GM18526 (cell line): ENCODE data around the gene LIFR.

Experiments
- POLR2A ChIP-seq: IDR thresholded peaks from 3 replicates; pipeline ENCODE4 v1.6.1; 2011; ENCODE audit not compliant: insufficient read length; ENCODE audit errors: extremely low read depth

Gene LIFR, protein sequence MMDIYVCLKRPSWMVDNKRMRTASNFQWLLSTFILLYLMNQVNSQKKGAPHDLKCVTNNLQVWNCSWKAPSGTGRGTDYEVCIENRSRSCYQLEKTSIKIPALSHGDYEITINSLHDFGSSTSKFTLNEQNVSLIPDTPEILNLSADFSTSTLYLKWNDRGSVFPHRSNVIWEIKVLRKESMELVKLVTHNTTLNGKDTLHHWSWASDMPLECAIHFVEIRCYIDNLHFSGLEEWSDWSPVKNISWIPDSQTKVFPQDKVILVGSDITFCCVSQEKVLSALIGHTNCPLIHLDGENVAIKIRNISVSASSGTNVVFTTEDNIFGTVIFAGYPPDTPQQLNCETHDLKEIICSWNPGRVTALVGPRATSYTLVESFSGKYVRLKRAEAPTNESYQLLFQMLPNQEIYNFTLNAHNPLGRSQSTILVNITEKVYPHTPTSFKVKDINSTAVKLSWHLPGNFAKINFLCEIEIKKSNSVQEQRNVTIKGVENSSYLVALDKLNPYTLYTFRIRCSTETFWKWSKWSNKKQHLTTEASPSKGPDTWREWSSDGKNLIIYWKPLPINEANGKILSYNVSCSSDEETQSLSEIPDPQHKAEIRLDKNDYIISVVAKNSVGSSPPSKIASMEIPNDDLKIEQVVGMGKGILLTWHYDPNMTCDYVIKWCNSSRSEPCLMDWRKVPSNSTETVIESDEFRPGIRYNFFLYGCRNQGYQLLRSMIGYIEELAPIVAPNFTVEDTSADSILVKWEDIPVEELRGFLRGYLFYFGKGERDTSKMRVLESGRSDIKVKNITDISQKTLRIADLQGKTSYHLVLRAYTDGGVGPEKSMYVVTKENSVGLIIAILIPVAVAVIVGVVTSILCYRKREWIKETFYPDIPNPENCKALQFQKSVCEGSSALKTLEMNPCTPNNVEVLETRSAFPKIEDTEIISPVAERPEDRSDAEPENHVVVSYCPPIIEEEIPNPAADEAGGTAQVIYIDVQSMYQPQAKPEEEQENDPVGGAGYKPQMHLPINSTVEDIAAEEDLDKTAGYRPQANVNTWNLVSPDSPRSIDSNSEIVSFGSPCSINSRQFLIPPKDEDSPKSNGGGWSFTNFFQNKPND

DNA sequence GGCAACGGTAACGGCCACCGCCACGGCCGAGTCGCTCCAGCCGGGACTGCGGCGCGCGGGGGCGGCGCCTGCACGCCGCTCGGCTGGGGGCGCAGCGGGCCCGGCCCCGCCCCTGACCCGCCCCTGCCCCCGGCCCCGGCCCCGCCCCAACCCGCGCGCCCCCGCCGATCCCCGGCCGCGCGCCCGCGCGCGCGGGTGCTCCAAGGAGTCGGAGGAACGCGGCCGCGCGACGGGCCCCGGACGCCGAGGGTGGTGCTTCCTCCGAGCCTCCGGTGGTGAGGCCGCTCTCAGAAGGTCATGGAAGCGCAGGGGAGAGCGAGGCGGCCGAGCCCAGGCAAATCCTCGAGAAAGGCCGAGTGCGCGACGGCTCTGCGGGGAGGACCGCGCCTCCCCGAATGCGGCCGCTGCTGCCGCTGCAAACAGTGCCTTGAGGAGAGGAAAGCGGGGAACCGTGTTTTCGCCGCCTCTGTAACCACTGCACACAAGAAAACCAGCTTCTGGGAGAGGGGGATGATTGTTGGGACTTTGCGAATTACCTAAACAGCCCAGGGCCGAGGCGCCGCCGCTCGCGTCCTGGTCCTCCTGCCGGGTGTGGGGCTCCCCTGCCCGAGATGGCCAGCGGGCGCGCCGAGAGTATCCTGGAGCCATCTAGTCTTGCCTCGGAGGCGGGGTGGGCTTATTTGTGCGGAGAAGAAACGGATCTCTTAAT is at the start of gene LIFR:
LIFR (minus strand) TSS at position 48 of the 709 bp plus-strand sequence. CDS start 25,999 bp downstream, outside the sequence.
- TF ChIP-seq POLR2A, result no peak

DNA sequence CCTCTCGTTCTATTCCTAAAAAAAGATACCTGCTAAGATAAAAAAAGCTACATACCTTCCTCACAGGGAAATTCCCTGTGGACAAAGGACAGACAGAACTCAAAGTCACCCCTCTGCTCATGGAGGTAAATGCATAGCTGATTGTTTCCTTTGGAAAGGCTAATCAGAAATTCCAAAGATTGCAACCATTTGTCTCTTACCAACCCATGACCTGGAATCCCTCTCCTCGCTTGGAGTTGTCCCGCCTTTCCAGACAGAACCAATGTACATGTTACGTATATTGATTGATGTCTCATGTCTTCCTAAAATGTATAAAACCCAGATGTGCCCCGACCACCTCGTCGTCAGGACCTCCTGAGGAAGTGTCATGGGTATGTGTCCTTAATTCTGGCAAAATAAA is 49.2 kb upstream of the LIFR start:
- no peak for TF ChIP-seq POLR2A

DNA sequence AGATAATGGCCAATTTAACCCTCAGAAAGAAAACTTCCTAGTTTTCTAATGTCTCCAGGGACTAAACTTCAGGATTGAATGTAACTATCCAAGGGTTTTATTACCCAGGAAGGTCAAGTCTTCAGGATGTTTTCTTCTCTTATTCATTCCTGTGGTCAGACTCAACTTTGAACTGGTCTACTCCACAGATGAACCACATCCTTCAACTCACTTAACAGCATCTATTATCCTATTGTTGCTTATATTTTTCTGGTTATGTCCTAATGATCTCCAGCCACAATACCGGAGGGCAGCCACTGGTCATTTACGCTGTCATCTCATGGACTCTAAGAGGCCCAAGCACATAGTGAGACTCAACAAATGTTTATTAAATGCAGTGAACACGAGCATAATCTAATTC is 47.2 kb upstream of the LIFR start:
- no peak for TF ChIP-seq POLR2A

DNA sequence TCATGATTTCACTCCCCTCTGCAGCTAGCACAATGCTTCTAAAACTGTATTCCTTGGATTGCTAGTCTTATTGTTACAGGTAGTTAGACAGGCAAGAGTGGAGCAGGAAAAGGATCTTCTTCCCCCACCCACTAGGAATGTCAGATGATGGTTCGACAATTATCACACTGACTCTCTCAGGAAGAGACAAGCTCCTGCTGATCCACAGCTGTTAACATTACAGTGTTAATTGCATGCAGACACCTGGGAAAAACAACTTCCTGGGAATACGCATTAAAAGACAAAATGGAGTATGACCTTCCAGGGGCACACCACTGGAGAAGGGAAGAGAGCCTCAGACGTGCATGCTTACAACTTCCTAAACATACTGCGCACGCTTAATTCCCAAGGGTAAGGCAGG is 46.2 kb upstream of the LIFR start:
- no peak for TF ChIP-seq POLR2A

DNA sequence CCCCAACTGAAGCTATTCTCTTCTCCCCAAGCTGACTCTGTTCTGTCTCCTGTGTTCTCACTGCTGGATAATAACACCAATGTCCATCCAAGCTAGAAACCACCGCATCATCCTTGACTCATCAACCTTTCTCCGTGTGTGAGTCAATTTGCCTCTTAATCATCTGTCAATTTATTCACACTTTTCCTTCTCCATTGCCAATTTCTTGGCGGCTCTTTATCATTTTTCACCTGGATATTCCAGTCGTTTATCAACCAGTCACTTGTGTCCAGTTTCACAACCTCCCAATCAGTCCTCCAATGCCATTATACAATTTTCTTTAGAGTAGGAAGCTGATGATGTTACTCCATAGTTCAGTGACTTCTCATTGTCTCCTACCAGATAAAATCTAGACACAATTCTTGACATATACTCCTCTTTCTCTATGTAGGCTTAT is 45.4 kb upstream of the LIFR start:
- no peak for TF ChIP-seq POLR2A

DNA sequence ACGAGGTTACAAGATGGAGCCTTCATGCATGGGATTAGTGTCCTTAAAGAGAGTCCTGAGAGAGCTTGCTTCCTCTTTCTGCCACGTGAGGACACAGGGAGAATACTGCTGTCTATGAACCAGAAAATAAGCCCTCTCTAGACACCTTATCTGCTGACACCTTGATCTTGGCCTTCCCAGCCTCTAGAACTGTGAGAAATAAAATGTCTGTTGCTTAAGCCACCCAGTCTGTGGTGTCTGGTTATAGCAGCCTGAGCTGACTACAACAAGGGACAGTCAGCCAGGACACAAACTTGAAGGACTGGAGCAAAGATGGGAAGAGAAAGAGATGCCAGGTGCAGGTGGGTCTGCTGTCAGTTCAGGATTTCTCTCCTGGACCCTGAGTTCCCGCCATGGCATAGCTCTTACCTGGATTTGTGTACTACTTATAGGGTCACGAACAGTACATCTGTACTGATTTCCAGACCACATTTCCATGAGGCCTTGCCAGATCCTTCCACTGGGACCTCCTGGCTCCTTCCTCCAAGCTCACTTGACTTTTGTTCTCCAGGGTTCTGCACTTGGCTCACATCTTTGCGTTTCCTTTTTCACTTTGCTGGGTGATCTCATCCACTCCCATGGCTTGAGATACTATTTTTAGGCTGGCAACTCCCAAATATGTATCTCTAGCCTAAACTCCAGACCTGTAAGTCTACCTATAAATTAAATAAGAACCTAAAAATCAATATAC is 44.9 kb upstream of the LIFR start:
- no peak for TF ChIP-seq POLR2A

DNA sequence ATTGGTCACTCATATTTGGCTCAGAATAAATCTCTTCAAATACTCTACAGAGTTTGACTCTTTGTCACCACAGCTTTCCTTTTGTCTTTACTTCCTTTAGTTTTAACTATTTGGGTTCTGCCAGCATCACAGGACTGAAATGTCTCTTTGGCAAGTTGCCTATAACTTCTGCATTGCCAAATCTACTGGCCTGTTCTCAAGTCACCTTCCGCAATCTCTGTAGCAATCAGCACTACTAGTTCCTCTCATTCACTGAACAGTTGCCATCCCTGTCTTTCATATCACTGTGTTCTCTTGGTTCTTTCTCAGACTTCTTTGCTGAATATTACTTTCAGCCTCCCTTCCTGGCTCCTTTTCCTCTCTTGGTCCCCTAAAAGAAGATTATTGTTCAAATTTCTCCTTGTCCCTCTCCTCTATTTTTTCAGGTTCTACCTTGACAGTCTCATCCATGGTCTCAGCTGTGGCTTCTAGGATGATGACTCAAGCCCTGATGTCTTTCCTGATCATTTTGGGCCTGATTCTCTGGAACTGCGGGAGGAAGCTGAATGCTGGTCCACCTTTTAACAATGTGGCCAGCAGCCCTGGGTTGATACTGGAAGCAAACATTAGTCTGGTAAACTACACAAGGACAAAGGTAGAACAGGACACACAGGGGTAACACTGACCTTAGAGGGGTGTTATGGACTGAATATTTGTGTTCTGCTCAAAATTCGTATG is 44.0 kb upstream of the LIFR start:
- no peak for TF ChIP-seq POLR2A

DNA sequence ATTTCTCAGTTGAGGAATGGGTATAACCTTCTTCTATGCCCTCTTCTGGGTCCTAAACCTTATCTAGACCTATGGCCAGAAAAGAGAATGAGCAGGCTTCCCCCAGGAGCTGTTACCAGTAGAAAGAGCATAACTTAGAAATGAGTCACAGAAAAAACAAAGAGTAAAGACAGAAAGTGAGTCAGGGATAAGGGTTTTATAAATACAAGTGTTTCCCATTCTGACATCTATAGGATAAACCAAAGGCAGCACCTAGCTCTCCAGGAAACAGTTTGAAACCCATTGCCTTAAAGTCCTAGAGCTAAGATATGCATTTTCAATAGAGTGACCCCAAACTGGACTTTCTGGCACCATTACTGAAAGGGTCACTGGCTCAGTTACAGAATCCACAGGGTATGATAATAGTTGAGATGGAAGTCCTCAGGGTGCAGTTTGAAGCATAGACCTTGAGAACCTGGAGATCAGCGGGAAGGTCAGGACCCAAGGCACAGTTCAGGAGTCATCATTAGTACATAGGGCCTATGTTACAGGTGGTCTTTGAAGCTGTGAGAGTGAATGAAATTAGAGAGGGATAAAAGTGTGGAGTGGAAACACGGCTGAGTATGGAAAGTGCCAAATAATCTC is 42.7 kb upstream of the LIFR start:
- no peak for TF ChIP-seq POLR2A

DNA sequence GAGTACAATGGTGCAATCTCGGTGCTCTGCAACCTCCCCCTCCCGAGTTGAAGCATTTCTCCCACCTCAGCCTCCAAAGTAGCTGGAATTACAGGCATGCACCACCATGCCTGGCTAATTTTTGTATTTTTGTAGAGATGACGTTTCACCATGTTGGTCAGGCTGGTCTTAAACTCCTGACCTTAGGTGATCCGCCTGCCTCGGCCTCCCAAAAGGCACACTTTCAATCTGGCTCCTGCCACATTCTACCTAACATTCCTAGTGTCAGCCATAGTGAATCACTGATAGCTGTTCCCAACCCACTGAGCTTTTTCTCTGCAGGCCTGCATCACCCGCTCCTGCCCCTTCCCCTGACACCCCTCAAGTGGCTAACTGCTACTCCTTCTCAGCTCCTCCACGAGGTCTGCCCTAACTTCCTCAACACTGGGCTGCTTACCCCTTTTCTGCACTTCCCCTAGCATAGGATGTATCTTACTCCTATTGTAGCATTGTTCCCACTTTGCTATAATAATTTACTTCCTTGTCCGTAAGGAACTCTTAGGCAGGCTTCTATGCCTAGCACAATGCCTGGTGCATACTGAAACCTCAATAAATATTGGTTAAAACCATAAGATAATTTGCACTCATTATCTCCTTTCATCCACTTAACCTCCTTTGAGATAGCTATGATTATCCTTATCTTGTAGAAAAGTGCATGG is 42.0 kb upstream of the LIFR start:
- TF ChIP-seq POLR2A, result no peak

DNA sequence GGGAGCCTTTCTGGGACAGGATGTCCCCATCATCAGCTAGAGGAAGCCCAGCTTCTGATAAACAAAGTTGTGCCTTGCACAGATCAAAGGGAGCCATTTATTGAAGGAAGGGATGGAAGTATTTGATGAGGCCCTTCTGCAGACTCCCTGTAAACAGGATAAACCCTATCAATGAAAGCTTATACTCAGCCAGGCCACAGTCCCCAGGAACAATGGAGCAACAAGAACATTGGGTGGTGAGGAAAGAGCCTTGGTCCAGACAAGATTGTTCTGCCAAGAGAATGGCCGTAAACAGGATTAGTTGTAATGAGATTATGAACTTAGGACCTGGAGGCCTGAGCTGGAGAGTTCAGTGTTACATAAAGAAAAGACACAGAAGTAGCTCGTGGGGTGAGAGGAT is 40.5 kb upstream of the LIFR start:
- no peak for TF ChIP-seq POLR2A

DNA sequence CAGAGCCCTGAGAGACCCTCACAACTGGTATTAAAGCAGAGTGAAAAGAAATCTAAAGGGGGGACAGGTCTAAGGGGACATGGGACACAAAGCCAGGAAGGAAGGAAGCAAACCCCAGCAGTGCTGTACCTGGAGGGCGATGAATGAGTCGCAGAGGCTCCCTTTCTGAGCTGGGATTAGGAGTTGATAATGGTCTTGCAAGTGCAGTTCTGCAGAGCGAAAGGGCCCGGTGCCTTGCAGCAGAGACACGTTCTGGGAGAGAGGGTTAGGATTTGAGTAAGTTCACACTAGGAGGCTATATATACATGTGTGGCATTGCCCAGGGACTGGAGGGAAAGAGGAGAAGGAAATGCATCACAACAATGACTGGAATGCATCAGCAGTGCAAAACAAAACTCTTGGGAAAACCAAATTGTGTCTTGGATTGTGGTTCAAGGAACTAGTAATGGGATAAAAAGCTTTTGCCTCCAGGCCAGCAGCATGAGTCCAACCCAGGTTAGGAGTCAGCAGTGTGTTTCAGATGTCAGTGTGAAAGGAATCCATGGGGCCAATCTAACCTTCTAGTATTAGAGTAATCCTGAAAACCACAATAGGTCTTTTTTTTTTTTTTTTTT is 38.8 kb upstream of the LIFR start:
- no peak for TF ChIP-seq POLR2A

DNA sequence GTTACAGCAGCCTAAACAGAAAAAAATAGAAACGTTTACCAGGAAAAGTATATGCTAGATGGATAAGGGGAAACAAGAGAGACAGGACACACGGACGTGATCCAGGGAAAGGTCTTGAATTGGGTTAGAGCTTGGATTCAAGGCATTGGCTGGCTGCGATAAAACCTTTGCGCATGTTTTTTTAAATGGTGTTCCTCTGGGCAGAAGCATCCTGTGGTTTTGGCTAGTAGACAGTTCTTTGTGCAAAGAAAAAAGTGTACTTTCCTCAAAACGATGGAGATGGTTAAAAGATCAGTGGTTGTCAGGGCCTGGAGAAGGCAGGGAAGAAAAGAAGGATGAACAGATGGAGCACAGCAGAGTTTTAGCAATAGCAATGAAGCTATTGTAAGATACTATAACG is 37.5 kb upstream of the LIFR start:
- no peak for TF ChIP-seq POLR2A
